A375 (cell line): ENCODE data around the gene LRRC46. TPM values are rescaled to one million over a fixed set of nuclear protein-coding genes. Genes with fewer than 3 reads are reported as not detected.

Experiments used
- total RNA-seq: library from RNA; depleted of rRNA; stranded (reverse); fragments of >200 nt; shearing (Covaris generic); gene quantifications from 2 replicates; pipeline ENCODE4 v1.2.3, GENCODE V29; 2014; rRNA removed

LRRC46 gene, protein sequence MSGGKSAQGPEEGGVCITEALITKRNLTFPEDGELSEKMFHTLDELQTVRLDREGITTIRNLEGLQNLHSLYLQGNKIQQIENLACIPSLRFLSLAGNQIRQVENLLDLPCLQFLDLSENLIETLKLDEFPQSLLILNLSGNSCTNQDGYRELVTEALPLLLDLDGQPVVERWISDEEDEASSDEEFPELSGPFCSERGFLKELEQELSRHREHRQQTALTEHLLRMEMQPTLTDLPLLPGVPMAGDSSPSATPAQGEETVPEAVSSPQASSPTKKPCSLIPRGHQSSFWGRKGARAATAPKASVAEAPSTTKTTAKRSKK
- 0.32 and 0.98 TPM in 2 replicates for total RNA-seq

DNA sequence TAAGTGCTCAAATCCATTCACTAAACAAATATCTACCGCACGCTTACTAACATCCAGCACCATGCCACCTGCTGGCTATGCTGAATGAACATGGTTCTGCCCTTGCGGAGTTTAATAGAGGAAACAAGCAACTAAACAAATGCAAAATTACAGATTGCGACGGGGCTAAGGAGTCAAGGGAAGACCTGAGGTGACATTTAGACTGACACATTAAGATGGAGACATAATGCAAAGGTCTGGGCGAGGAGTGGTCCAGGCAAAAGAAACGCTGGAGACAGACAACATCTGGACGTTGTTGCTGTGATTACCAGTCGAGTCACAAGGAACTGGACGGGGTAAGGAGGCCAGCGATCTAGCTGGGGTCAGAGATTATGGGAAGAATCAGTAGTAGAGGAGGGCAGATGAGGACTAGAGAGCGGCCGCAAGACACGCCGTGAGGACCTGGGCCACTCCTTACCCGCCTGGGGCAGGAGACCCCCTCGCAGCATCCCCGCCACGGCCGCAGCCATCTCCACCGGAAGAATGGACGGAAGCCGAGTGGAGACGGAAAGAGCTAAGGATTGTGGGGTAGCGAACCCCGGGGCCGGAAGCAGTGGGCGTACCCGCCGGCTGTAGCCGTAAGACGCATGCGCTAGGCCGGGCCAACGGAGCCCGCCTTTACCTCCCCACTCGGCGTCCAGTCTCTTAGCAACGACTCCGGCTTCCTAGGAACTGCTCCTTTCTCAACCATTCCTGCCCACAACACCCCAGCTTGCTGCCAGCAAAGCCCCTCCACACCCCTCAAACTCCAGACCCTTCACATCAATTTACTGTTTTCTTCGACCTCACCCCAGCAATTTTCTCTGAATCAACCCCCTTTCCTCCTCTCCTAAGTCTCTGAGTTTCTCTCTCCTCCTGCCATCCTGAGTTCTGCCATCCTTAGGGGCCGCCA lies at the start of gene LRRC46, which contains the start of gene MRPL10:
TSS of gene LRRC46 (plus strand) at position 668 of the 931 bp plus-strand sequence. CDS start 320 bp downstream, outside the sequence.
TSS of gene MRPL10 (minus strand) at position 539 of the 931 bp plus-strand sequence. CDS start at position 509, 30 bp downstream.

DNA sequence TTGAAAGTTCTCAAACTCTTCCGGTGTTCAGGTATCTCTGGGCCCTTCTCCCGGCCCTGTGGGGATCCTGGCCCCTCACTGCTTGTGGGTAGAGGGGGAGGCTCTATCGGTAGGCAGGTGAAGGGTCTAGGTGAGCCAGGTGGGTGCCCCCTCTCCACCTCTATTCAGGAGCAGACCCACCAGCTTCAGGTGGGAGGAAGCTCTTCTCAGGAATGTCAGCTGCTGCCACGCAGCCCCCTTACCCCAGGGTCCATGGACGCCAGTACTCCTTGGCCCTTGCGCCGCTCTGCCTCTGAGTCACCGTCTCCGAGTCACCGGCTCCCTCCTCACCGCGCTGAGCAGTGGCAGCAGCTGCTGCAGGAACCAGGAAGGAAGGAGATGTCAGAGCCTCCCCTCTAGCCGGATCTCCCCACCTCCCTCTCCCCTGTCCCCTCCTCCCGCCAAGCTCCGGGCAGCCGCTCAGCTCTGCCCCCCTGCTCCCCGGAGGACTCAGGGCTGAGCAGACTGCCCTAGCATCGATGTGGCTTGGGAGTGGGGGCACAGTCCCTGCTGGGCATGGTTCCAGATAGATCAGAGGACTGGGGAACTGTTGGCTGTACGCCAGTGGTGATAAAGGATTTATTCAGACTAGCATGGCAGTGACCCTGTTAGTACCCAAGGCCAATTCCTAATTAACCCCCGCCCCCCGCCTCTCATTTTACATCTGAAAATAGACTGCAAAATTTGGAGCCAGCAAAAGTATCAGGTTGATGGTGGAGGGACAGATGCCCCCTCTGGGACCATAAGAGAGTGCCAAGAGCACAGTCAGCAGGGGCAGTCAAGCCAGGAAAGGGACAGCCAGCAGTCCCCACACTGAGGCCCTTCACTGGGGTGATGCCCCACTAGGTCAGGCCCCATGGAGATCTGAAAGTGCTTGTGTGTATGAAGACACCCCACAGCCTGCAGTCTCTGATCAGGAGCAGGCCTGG lies 9.8 kb upstream of the LRRC46 start, which contains the start of gene OSBPL7:
TSS of gene OSBPL7 (minus strand) at position 371 of the 968 bp plus-strand sequence. CDS start 1,516 bp downstream, outside the sequence.

DNA sequence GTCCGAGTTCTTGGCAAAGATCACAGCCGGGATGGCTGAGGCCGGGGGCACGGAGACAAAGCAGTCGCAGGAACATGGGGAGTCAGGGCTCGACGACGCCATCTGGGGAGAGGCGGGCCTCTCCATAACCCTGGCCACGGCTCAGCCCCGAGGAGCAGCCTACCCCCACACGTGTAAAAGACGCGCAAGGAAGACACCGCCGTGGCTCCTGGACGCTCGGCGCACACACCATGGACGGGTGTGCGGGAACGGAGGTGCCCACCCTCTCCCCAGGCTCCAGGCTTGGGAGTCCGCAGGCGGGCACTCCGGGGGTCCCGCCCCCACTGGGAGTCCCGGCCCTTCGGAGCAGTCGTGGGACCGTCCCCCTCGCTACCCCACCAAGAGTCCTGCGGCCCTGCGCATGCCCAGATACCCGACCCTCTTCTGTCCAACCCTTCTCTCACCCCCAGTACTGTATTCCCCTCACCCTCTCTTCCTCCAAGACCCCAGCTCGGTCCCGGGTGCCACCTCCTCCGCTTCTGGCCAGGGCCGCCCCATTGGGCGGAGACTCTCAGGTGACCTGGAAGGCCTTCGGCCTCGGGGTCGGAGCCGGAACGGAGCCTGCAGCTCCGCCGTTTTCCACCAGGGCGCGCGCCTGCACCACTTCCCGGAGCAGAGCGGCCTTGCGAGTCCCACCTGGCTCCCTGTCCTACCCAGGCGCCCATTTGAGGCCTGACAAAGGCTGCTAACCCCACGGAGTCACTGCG lies 9.4 kb downstream of the LRRC46 start, which contains the start of gene SCRN2:
TSS of gene SCRN2 (minus strand) at position 532 of the 746 bp plus-strand sequence. CDS start at position 102, 430 bp downstream.

DNA sequence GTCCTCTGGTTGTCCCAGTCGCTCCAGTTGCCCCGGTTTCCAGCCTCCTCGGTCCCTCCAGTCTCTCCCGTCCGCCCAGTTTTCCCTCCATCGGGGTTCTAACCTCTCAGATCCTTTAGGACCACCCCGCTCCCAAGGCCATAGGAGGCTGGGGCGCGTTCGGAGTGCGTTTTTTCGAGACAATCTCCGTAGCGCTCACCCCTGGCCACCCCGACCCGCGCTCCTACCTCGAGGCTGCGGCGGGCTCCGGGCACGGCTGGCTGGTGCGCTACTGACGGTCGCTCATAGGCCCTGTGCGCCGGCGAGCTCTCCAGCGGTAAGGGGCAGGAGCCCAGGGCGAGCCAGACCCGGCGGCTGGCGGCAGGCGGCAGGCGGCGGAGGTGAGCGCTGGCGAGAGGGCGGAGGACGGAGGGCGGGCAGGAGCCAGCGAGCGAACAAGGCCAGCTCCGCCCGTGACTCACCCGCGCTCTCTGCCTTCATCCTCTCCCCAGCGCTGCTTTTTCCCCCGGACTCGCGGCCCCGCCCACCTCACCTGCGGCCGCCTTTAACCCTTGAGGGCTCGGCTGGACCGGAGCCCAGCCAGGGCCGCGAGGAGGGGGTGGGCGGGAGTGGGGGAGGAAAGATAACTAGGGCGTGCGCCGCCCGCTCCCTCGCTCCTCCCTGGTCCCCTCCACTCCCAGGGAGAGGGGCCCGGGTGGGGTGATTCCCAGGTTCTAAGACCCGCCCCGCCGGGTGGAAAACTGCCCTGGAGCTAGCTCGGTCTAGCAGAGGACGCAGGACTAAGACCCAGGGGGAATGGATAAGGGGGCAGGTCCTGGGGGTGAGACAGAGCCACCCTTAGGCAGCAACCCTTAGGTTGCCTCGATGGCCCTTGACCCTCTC lies 19.5 kb downstream of the LRRC46 start, which contains the start of gene SP6:
TSS of gene SP6 (minus strand) at position 472 of the 882 bp plus-strand sequence. CDS start 2,734 bp downstream, outside the sequence.

Other genes starting within 250 kb of the LRRC46 start
- gene KPNB1, start 181.8 kb upstream of the LRRC46 start, total RNA-seq: 293 and 396 TPM in 2 replicates
- gene TBKBP1, start 137.5 kb upstream of the LRRC46 start, total RNA-seq: 4.7 and 10.4 TPM in 2 replicates
- not detected in 2 replicates for gene TBX21, start 98.4 kb upstream of the LRRC46 start, total RNA-seq
- gene OSBPL7, start 9.9 kb upstream of the LRRC46 start, total RNA-seq: 8.3 and 11.6 TPM in 2 replicates
- 49.2 and 50.4 TPM in 2 replicates for gene MRPL10, start 129 bp upstream of the LRRC46 start, total RNA-seq
- 33.2 and 39.8 TPM in 2 replicates for gene SCRN2, start 9.6 kb downstream of the LRRC46 start, total RNA-seq
- 0.21 TPM in 1 of 2 replicates, not detected in the other for gene SP6, start 19.5 kb downstream of the LRRC46 start, total RNA-seq
- gene SP2, start 64.6 kb downstream of the LRRC46 start, total RNA-seq: 4.0 and 5.4 TPM in 2 replicates
- gene PNPO, start 109.9 kb downstream of the LRRC46 start, total RNA-seq: 25.3 and 32.4 TPM in 2 replicates
- gene PRR15L, start 126.2 kb downstream of the LRRC46 start, total RNA-seq: not detected in 2 replicates
- gene CDK5RAP3, start 139.4 kb downstream of the LRRC46 start, total RNA-seq: 127 TPM in 2 replicates
- gene COPZ2, start 206.1 kb downstream of the LRRC46 start, total RNA-seq: 24.2 and 30.2 TPM in 2 replicates
- gene NFE2L1, start 216.7 kb downstream of the LRRC46 start, total RNA-seq: 70.7 and 79.1 TPM in 2 replicates